HK-2 (cell line): ENCODE measurements around the gene ENTPD8.

ENCODE experiments used
- DNase-seq: peaks from one replicate; pipeline ENCODE4 v3.0.0-alpha.2; 2018; ENCODE audit not compliant: unreplicated experiment

Gene ENTPD8

GRCh38 chr9:137411645-137412380 is 29.3 kb downstream of the ENTPD8 start:
- DNase-seq: peak; percentile 94

- DNase-seq: peak; percentile 73
These were observed 29.9 kb downstream of the ENTPD8 start for GRCh38 chr9:137411260-137411644.

- no peak for DNase-seq
These were observed 30.3 kb downstream of the ENTPD8 start for GRCh38 chr9:137410891-137411249.

- peak; percentile 35 for DNase-seq
These were observed 30.8 kb downstream of the ENTPD8 start for GRCh38 chr9:137410236-137410890.

- DNase-seq: no peak
These were observed 31.6 kb downstream of the ENTPD8 start for GRCh38 chr9:137409515-137409914.

GRCh38 chr9:137408651-137409405 is 32.3 kb downstream of the ENTPD8 start:
- DNase-seq: no peak

GRCh38 chr9:137407590-137408300 is 33.4 kb downstream of the ENTPD8 start:
- no peak for DNase-seq

- peak; percentile 61 for DNase-seq
These were observed 34.1 kb downstream of the ENTPD8 start for GRCh38 chr9:137406876-137407589.

GRCh38 chr9:137406085-137406760 is 34.9 kb downstream of the ENTPD8 start:
- DNase-seq: no peak

GRCh38 chr9:137405677-137406081 is 35.5 kb downstream of the ENTPD8 start:
- no peak for DNase-seq

- DNase-seq: no peak
These were observed 36.1 kb downstream of the ENTPD8 start for GRCh38 chr9:137404961-137405567.

- DNase-seq: no peak
These were observed 37.9 kb downstream of the ENTPD8 start for GRCh38 chr9:137403269-137403668.

- DNase-seq: no peak
These were observed 38.4 kb downstream of the ENTPD8 start for GRCh38 chr9:137402746-137403145.

- no peak for DNase-seq
These were observed 42.3 kb downstream of the ENTPD8 start for GRCh38 chr9:137398561-137399468.

GRCh38 chr9:137397675-137398423 is 43.3 kb downstream of the ENTPD8 start:
- DNase-seq: no peak

- no peak for DNase-seq
These were observed 44.4 kb downstream of the ENTPD8 start for GRCh38 chr9:137396634-137397367.

- no peak for DNase-seq
These were observed 44.9 kb downstream of the ENTPD8 start for GRCh38 chr9:137396227-137396626.

- DNase-seq: no peak
These were observed 45.5 kb downstream of the ENTPD8 start for GRCh38 chr9:137395666-137396010.
